GM12878 (cell line): ENCODE measurements around the gene TRIM9.

Experiments
- CEBPB ChIP-seq, 2 experiments: fragments of 150-350 bp in 1 of 2; IDR thresholded peaks; 2 replicates each; pipeline ENCODE4 v1.6.1; 2012 to 2014; ENCODE audit warnings: low read depth in 2 of 2, low read length in 2 of 2, borderline replicate concordance in 1 of 2, inconsistent platforms in 1 of 2
- CTCF ChIP-seq, 3 experiments: IDR thresholded peaks in 2 of 3; conservative IDR thresholded peaks in 1 of 3; 2 replicates each; pipeline ENCODE4 v1.5.1; 2011; ENCODE audit warnings: low read depth in 3 of 3, low read length in 3 of 3, mild to moderate bottlenecking in 3 of 3, control low read depth in 2 of 3, moderate library complexity in 2 of 3, inconsistent platforms in 1 of 3, mixed read lengths in 1 of 3; ENCODE audit not compliant: control insufficient read depth in 2 of 3, insufficient read depth in 1 of 3; ENCODE audit errors: extremely low read depth in 1 of 3
- EED ChIP-seq: sonication (generic); IDR thresholded peaks from 2 replicates; pipeline ENCODE4 v1.6.1; 2016; ENCODE audit warnings: antibody characterized with exemption, low read depth
- POLR2A ChIP-seq: IDR thresholded peaks from 2 replicates; pipeline ENCODE4 v1.6.1; 2011; ENCODE audit warnings: low read depth, mild to moderate bottlenecking, low read length
- RAD51 ChIP-seq: fragments of 450-650 bp; IDR thresholded peaks from 2 replicates; pipeline ENCODE4 v1.6.1; 2016; ENCODE audit warnings: moderate library complexity, mild to moderate bottlenecking, inconsistent platforms
- RUNX3 ChIP-seq: IDR thresholded peaks from 2 replicates; pipeline ENCODE4 v1.6.1; 2012; ENCODE audit warnings: low read length, inconsistent platforms

DNA sequence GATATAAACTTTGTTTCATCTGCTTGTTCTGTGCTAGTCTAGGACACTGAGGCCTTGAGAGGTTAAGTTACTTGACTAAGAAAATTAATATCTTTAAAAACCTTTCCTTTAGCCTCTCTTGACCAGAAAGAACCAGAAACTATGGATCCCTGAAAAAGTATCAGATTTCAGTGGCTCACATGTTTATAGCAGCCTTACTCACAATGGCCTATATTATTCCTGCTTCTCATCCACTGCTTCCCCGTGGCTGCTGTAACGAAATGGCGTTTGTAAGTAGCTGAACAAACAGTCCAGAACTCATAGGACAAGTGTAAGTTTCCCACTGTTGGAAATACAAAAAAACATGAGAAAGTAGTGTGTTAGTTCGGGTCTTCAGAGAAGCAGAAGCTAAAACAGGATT is 147.5 kb downstream of the TRIM9 start:
- TF ChIP-seq CEBPB (IDR thresholded peaks at IDR 0.05; ENCODE audit: borderline replicate concordance in 1 of 2, low read depth in 2 of 2, low read length in 2 of 2) (no peak), RAD51 (no peak), CTCF (IDR thresholded peaks at IDR 0.05 in 2 of 3, conservative IDR thresholded peaks at IDR 0.05 in 1 of 3; ENCODE audit: control insufficient read depth in 2 of 3, extremely low read depth in 1 of 3, insufficient read depth in 1 of 3, low read depth in 3 of 3, low read length in 3 of 3) (no peak), RUNX3 (no peak), EED (no peak), POLR2A (no peak)
